Measurements from ENCODE around the gene TEC. TPM values are rescaled to one million over a fixed set of nuclear protein-coding genes. Genes with fewer than 3 reads are reported as not detected.
A peak's percentile ranks its signal among the peaks of the same experiment; 100 is the strongest.

The TEC gene
- total and polyA plus RNA-seq, 9 of the 15 experiments (the other 6 are each of a cell fraction or from before 2014, with no cell fraction given): 5.3 to 14.7 (median 8.8) TPM

DNA sequence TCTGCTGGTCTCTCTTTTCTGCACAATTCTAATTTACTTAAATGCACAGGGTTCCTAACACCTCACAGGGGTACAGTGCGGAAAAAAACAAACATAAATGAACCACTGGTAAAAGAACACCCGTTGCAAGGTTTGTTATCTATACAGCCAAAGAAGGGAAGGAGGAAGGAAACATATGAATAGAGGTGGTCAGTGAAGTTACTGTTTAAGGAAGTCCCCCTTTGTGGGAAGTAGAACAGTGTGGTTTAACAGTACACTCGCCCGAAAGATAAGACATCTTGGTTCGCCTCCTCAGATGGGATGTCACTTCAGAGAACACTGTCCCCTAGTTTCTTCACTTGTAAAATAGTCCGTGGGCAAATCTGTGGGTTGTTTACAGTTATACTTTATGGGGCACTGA is 57.5 kb downstream of the TEC start (continued):
- TF ChIP-seq, protein P1, sequence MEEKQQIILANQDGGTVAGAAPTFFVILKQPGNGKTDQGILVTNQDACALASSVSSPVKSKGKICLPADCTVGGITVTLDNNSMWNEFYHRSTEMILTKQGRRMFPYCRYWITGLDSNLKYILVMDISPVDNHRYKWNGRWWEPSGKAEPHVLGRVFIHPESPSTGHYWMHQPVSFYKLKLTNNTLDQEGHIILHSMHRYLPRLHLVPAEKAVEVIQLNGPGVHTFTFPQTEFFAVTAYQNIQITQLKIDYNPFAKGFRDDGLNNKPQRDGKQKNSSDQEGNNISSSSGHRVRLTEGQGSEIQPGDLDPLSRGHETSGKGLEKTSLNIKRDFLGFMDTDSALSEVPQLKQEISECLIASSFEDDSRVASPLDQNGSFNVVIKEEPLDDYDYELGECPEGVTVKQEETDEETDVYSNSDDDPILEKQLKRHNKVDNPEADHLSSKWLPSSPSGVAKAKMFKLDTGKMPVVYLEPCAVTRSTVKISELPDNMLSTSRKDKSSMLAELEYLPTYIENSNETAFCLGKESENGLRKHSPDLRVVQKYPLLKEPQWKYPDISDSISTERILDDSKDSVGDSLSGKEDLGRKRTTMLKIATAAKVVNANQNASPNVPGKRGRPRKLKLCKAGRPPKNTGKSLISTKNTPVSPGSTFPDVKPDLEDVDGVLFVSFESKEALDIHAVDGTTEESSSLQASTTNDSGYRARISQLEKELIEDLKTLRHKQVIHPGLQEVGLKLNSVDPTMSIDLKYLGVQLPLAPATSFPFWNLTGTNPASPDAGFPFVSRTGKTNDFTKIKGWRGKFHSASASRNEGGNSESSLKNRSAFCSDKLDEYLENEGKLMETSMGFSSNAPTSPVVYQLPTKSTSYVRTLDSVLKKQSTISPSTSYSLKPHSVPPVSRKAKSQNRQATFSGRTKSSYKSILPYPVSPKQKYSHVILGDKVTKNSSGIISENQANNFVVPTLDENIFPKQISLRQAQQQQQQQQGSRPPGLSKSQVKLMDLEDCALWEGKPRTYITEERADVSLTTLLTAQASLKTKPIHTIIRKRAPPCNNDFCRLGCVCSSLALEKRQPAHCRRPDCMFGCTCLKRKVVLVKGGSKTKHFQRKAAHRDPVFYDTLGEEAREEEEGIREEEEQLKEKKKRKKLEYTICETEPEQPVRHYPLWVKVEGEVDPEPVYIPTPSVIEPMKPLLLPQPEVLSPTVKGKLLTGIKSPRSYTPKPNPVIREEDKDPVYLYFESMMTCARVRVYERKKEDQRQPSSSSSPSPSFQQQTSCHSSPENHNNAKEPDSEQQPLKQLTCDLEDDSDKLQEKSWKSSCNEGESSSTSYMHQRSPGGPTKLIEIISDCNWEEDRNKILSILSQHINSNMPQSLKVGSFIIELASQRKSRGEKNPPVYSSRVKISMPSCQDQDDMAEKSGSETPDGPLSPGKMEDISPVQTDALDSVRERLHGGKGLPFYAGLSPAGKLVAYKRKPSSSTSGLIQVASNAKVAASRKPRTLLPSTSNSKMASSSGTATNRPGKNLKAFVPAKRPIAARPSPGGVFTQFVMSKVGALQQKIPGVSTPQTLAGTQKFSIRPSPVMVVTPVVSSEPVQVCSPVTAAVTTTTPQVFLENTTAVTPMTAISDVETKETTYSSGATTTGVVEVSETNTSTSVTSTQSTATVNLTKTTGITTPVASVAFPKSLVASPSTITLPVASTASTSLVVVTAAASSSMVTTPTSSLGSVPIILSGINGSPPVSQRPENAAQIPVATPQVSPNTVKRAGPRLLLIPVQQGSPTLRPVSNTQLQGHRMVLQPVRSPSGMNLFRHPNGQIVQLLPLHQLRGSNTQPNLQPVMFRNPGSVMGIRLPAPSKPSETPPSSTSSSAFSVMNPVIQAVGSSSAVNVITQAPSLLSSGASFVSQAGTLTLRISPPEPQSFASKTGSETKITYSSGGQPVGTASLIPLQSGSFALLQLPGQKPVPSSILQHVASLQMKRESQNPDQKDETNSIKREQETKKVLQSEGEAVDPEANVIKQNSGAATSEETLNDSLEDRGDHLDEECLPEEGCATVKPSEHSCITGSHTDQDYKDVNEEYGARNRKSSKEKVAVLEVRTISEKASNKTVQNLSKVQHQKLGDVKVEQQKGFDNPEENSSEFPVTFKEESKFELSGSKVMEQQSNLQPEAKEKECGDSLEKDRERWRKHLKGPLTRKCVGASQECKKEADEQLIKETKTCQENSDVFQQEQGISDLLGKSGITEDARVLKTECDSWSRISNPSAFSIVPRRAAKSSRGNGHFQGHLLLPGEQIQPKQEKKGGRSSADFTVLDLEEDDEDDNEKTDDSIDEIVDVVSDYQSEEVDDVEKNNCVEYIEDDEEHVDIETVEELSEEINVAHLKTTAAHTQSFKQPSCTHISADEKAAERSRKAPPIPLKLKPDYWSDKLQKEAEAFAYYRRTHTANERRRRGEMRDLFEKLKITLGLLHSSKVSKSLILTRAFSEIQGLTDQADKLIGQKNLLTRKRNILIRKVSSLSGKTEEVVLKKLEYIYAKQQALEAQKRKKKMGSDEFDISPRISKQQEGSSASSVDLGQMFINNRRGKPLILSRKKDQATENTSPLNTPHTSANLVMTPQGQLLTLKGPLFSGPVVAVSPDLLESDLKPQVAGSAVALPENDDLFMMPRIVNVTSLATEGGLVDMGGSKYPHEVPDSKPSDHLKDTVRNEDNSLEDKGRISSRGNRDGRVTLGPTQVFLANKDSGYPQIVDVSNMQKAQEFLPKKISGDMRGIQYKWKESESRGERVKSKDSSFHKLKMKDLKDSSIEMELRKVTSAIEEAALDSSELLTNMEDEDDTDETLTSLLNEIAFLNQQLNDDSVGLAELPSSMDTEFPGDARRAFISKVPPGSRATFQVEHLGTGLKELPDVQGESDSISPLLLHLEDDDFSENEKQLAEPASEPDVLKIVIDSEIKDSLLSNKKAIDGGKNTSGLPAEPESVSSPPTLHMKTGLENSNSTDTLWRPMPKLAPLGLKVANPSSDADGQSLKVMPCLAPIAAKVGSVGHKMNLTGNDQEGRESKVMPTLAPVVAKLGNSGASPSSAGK (IDR thresholded peaks at IDR 0.05): no peak
- TF ChIP-seq ZFPM2 (CRISPR knock-in tag; IDR thresholded peaks at IDR 0.05): no peak
- TF ChIP-seq STAT5A (IDR thresholded peaks at IDR 0.05; ENCODE audit: borderline replicate concordance, low read length): no peak
- TF ChIP-seq, protein P2, sequence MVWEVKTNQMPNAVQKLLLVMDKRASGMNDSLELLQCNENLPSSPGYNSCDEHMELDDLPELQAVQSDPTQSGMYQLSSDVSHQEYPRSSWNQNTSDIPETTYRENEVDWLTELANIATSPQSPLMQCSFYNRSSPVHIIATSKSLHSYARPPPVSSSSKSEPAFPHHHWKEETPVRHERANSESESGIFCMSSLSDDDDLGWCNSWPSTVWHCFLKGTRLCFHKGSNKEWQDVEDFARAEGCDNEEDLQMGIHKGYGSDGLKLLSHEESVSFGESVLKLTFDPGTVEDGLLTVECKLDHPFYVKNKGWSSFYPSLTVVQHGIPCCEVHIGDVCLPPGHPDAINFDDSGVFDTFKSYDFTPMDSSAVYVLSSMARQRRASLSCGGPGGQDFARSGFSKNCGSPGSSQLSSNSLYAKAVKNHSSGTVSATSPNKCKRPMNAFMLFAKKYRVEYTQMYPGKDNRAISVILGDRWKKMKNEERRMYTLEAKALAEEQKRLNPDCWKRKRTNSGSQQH (CRISPR knock-in tag; IDR thresholded peaks at IDR 0.05): no peak
- no peak for TF ChIP-seq POLR2B (IDR thresholded peaks at IDR 0.05; ENCODE audit: low read depth, partially characterized antibody)
- peak; percentile 6 to 22; a peak in 2 of 4 replicates for TF ChIP-seq RAD21 (CRISPR knock-in tag; conservative IDR thresholded peaks at IDR 0.05 in 1 of 2, IDR thresholded peaks at IDR 0.05 in 1 of 2)
- no peak for TF ChIP-seq TCF7 (IDR thresholded peaks at IDR 0.05; ENCODE audit: borderline replicate concordance)
- no peak for TF ChIP-seq SIN3A (IDR thresholded peaks at IDR 0.05; ENCODE audit: borderline replicate concordance in 2 of 2, control insufficient read depth in 1 of 2, low read depth in 2 of 2, low read length in 2 of 2)
- no peak for TF ChIP-seq CBX2 (IDR thresholded peaks at IDR 0.05; ENCODE audit: insufficient read depth, low read length, poor library complexity, severe bottlenecking)
- TF ChIP-seq SRSF7 (optimal IDR thresholded peaks at IDR 0.05; ENCODE audit: low read depth, low read length): no peak

Data from K562 (cell line).